KMS-11 (cell line): Measurements from ENCODE around the gene PHTF2.
"Not testable (repeated sequence)": the region's sequence is repeated elsewhere in the genome, so short reads cannot be mapped to it uniquely, and the experiment has no call there.

Source experiments
- H2AFZ ChIP-seq: fragments of 200-600 bp; sonication (generic); 2 replicates; pipeline ENCODE4 v1.6.1; 2016; ENCODE audit warnings: antibody characterized with exemption, mixed run types, low read depth
- H3K27ac ChIP-seq: fragments of 200-600 bp; sonication (generic); 2 replicates; pipeline ENCODE4 v1.6.1; 2016; ENCODE audit warnings: mild to moderate bottlenecking, mixed run types
- H3K27me3 ChIP-seq: fragments of 200-600 bp; sonication (generic); 2 replicates; pipeline ENCODE4 v1.6.1; 2017; ENCODE audit warnings: mild to moderate bottlenecking, low read depth, mixed run types, moderate library complexity; ENCODE audit not compliant: insufficient read depth
- H3K36me3 ChIP-seq: fragments of 200-600 bp; sonication (generic); 2 replicates; pipeline ENCODE4 v1.6.1; 2017; ENCODE audit warnings: mild to moderate bottlenecking, mixed run types; ENCODE audit not compliant: insufficient read depth
- H3K4me1 ChIP-seq: fragments of 200-600 bp; sonication (generic); 2 replicates; pipeline ENCODE4 v1.6.1; 2016; ENCODE audit warnings: mild to moderate bottlenecking, low read depth, mixed run types; ENCODE audit not compliant: poor library complexity, severe bottlenecking
- H3K4me2 ChIP-seq: fragments of 200-600 bp; sonication (generic); 2 replicates; pipeline ENCODE4 v1.7.0; 2016; ENCODE audit warnings: mild to moderate bottlenecking, mixed run types
- H3K4me3 ChIP-seq: fragments of 200-600 bp; sonication (generic); IDR thresholded peaks from 2 replicates; pipeline ENCODE4 v1.6.1; 2017; ENCODE audit warnings: low read depth, low read length, mixed read lengths; ENCODE audit not compliant: insufficient read depth
- H3K79me2 ChIP-seq: fragments of 200-600 bp; sonication (generic); 2 replicates; pipeline ENCODE4 v1.6.1; 2016; ENCODE audit warnings: low read depth, mixed run types; ENCODE audit not compliant: insufficient read depth
- H3K9ac ChIP-seq: fragments of 200-600 bp; sonication (generic); 2 replicates; pipeline ENCODE4 v1.6.1; 2016; ENCODE audit warnings: mild to moderate bottlenecking, mixed run types
- H4K20me1 ChIP-seq: fragments of 200-600 bp; sonication (generic); 2 replicates; pipeline ENCODE4 v1.6.1; 2016; ENCODE audit warnings: mild to moderate bottlenecking, mixed run types; ENCODE audit not compliant: insufficient read depth
- CTCF ChIP-seq: fragments of 200-600 bp; sonication (generic); conservative IDR thresholded peaks from 2 replicates; pipeline ENCODE4 v1.6.1; 2017; ENCODE audit warnings: low read depth, mild to moderate bottlenecking, antibody characterized with exemption, low read length, moderate library complexity, mixed read lengths

The PHTF2 gene

GRCh38 chr7:77866370-77866769, 67.8 kb downstream of the PHTF2 start:
- Histone ChIP-seq H3K4me1 (no peaks in the 10 kb centered on the region), H3K9ac (no peak overlapping the region), H2AFZ (no peak overlapping the region), H4K20me1 (no peaks in the 10 kb centered on the region), H3K27ac (no peak overlapping the region), H3K36me3 (no peaks in the 10 kb centered on the region), H3K4me2 (no peak overlapping the region), H3K79me2 (no peaks in the 10 kb centered on the region), H3K4me3 (no peak overlapping the region), H3K27me3 (no peaks in the 10 kb centered on the region)
- TF ChIP-seq CTCF: no peak

- TF ChIP-seq CTCF: no peak
- Histone ChIP-seq H3K4me2 (no peak overlapping the region), H4K20me1 (no peaks in the 10 kb centered on the region), H3K9ac (no peak overlapping the region), H2AFZ (no peak overlapping the region), H3K27ac (no peak overlapping the region), H3K4me1 (no peaks in the 10 kb centered on the region), H3K79me2 (no peaks in the 10 kb centered on the region), H3K4me3 (no peak overlapping the region), H3K36me3 (no peaks in the 10 kb centered on the region), H3K27me3 (no peaks in the 10 kb centered on the region)
These were observed 68.4 kb downstream of the PHTF2 start for GRCh38 chr7:77866786-77867536.

GRCh38 chr7:77867537-77867865, 68.9 kb downstream of the PHTF2 start:
- no peak overlapping the region for H3K27ac ChIP-seq
- H3K4me2 ChIP-seq: no peak overlapping the region
- no peaks in the 10 kb centered on the region for H4K20me1 ChIP-seq
- H3K27me3 ChIP-seq: no peaks in the 10 kb centered on the region
- no peak overlapping the region for H3K9ac ChIP-seq
- H3K36me3 ChIP-seq: no peaks in the 10 kb centered on the region
- no peaks in the 10 kb centered on the region for H3K79me2 ChIP-seq
- no peaks in the 10 kb centered on the region for H3K4me1 ChIP-seq
- H3K4me3 ChIP-seq: no peak overlapping the region
- TF ChIP-seq CTCF: no peak
- H2AFZ ChIP-seq: no peak overlapping the region

- H3K4me2 ChIP-seq, H3K4me1 ChIP-seq, H3K27ac ChIP-seq, H3K36me3 ChIP-seq, H4K20me1 ChIP-seq, H3K9ac ChIP-seq, H3K4me3 ChIP-seq, H3K27me3 ChIP-seq, H3K79me2 ChIP-seq, H2AFZ ChIP-seq: not testable (repeated sequence)
These were observed 73.7 kb downstream of the PHTF2 start for GRCh38 chr7:77872256-77872655.

- H3K27ac ChIP-seq, H3K9ac ChIP-seq, H2AFZ ChIP-seq, H3K4me2 ChIP-seq, H4K20me1 ChIP-seq, H3K79me2 ChIP-seq, H3K27me3 ChIP-seq, H3K4me3 ChIP-seq, H3K4me1 ChIP-seq, H3K36me3 ChIP-seq: not testable (repeated sequence)
These were observed 75.1 kb downstream of the PHTF2 start for GRCh38 chr7:77873416-77874327.
